ENCODE measurements around the gene DNAH1.
"Not testable (repeated sequence)": the region's sequence is repeated elsewhere in the genome, so short reads cannot be mapped to it uniquely, and the experiment has no call there.

DNAH1 gene

GRCh38 chr3:52315977-52316764 lies at the start of gene DNAH1:
Gene DNAH1 (plus strand): TSS chr3:52316319. CDS start chr3:52322443, 6,124 bp downstream.
- no peak for DNase-seq

- no peak for DNase-seq
Measured at GRCh38 chr3:52268036-52268435, 48.1 kb upstream of the DNAH1 start.

GRCh38 chr3:52269776-52270175 lies 46.3 kb upstream of the DNAH1 start:
- DNase-seq, result no peak

GRCh38 chr3:52270252-52270754 lies 45.8 kb upstream of the DNAH1 start:
- no peak for DNase-seq

GRCh38 chr3:52272172-52272571 lies 43.9 kb upstream of the DNAH1 start:
- not testable (repeated sequence) for DNase-seq

GRCh38 chr3:52272831-52273230 lies 43.3 kb upstream of the DNAH1 start:
- no peak for DNase-seq

- not testable (repeated sequence) for DNase-seq
Measured at GRCh38 chr3:52274781-52275180, 41.3 kb upstream of the DNAH1 start.

- no peak for DNase-seq
Measured at GRCh38 chr3:52277071-52277964, 38.8 kb upstream of the DNAH1 start.

- DNase-seq, result no peak
Measured at GRCh38 chr3:52277972-52278509, 38.1 kb upstream of the DNAH1 start.

- no peak for DNase-seq
Measured at GRCh38 chr3:52278510-52279069, 37.5 kb upstream of the DNAH1 start, which contains the start of gene WDR82. Gene WDR82 (minus strand): TSS chr3:52278649. CDS start chr3:52278361, 288 bp downstream.

GRCh38 chr3:52279596-52279995 lies 36.5 kb upstream of the DNAH1 start:
- no peak for DNase-seq

GRCh38 chr3:52280050-52280461 lies 36.1 kb upstream of the DNAH1 start:
- DNase-seq, result no peak

GRCh38 chr3:52281981-52282801 lies 33.9 kb upstream of the DNAH1 start:
- DNase-seq, result no peak

GRCh38 chr3:52283306-52283705 lies 32.8 kb upstream of the DNAH1 start:
- no peak for DNase-seq

- not testable (repeated sequence) for DNase-seq
Measured at GRCh38 chr3:52284051-52284450, 32.1 kb upstream of the DNAH1 start.

GRCh38 chr3:52286777-52287110 lies 29.4 kb upstream of the DNAH1 start:
- DNase-seq, result no peak

GRCh38 chr3:52288674-52289073 lies 27.4 kb upstream of the DNAH1 start:
- no peak for DNase-seq

GRCh38 chr3:52289338-52289746 lies 26.8 kb upstream of the DNAH1 start:
- DNase-seq, result no peak

- no peak for DNase-seq
Measured at GRCh38 chr3:52289747-52290595, 26.1 kb upstream of the DNAH1 start.

- no peak for DNase-seq
Measured at GRCh38 chr3:52290596-52291507, 25.3 kb upstream of the DNAH1 start.
